Measurements from ENCODE around the gene DENND5B. TPM values are rescaled to one million over a fixed set of nuclear protein-coding genes. Genes with fewer than 3 reads are reported as not detected.

The DENND5B gene
- polyA plus RNA-seq, 2 donors, result 0.33 to 0.55 TPM

- 86 to 91% methylated on average over 11 of the region's 11 CpGs for WGBS, 2 donors
- Histone ChIP-seq H3K4me3 (ENCODE audit: low read depth in 1 of 2, low read length in 2 of 2) (no peak overlapping the region), H3K4me1 (ENCODE audit: control insufficient read depth in 2 of 2, insufficient read depth in 2 of 2, low read length in 1 of 2) (peaks cover 0 to 5% of the 10 kb centered on the region in 2 donors), H3K27ac (ENCODE audit: low read depth in 2 of 2, low read length in 1 of 2) (no peak overlapping the region), H3K27me3 (ENCODE audit: control insufficient read depth in 1 of 2, insufficient read depth in 2 of 2, low read length in 2 of 2) (no peaks in the 10 kb centered on the region), H3K36me3 (ENCODE audit: control insufficient read depth in 2 of 2, insufficient read depth in 2 of 2, low read length in 1 of 2) (no peaks in the 10 kb centered on the region), H3K9me3 (ENCODE audit: control insufficient read depth in 2 of 2, insufficient read depth in 1 of 2, low read depth in 1 of 2, low read length in 1 of 2) (no peaks in the 10 kb centered on the region)
Measured at GRCh38 chr12:31366104-31366621, 224.8 kb downstream of the DENND5B start.

- peaks cover 0 to 5% of the 10 kb centered on the region in 2 donors for H3K4me1 ChIP-seq (ENCODE audit: control insufficient read depth in 2 of 2, insufficient read depth in 2 of 2, low read length in 1 of 2)
- 75 to 79% methylated on average over 2 of the region's 2 CpGs for WGBS, 2 donors
- no peak overlapping the region for H3K27ac ChIP-seq (ENCODE audit: low read depth in 2 of 2, low read length in 1 of 2)
- no peaks in the 10 kb centered on the region for H3K36me3 ChIP-seq (ENCODE audit: control insufficient read depth in 2 of 2, insufficient read depth in 2 of 2, low read length in 1 of 2)
- no peaks in the 10 kb centered on the region for H3K9me3 ChIP-seq (ENCODE audit: control insufficient read depth in 2 of 2, insufficient read depth in 1 of 2, low read depth in 1 of 2, low read length in 1 of 2)
- no peak overlapping the region for H3K4me3 ChIP-seq (ENCODE audit: low read depth in 1 of 2, low read length in 2 of 2)
- H3K27me3 ChIP-seq (ENCODE audit: control insufficient read depth in 1 of 2, insufficient read depth in 2 of 2, low read length in 2 of 2), result no peaks in the 10 kb centered on the region
Measured at GRCh38 chr12:31363831-31364230, 227.1 kb downstream of the DENND5B start.

- no peaks in the 10 kb centered on the region for H3K27me3 ChIP-seq (ENCODE audit: control insufficient read depth in 1 of 2, insufficient read depth in 2 of 2, low read length in 2 of 2)
- peaks cover 0 to 5% of the 10 kb centered on the region in 2 donors for H3K4me1 ChIP-seq (ENCODE audit: control insufficient read depth in 2 of 2, insufficient read depth in 2 of 2, low read length in 1 of 2)
- H3K9me3 ChIP-seq (ENCODE audit: control insufficient read depth in 2 of 2, insufficient read depth in 1 of 2, low read depth in 1 of 2, low read length in 1 of 2), result no peaks in the 10 kb centered on the region
- no peaks in the 10 kb centered on the region for H3K36me3 ChIP-seq (ENCODE audit: control insufficient read depth in 2 of 2, insufficient read depth in 2 of 2, low read length in 1 of 2)
- 60 to 65% methylated on average over 6 of the region's 6 CpGs for WGBS, 2 donors
- no peak overlapping the region for H3K27ac ChIP-seq (ENCODE audit: low read depth in 2 of 2, low read length in 1 of 2)
- H3K4me3 ChIP-seq (ENCODE audit: low read depth in 1 of 2, low read length in 2 of 2), result no peak overlapping the region
Measured at GRCh38 chr12:31363416-31363809, 227.5 kb downstream of the DENND5B start.

GRCh38 chr12:31362759-31363415 is 228.0 kb downstream of the DENND5B start:
- Histone ChIP-seq H3K27me3 (ENCODE audit: control insufficient read depth in 1 of 2, insufficient read depth in 2 of 2, low read length in 2 of 2) (no peaks in the 10 kb centered on the region), H3K27ac (ENCODE audit: low read depth in 2 of 2, low read length in 1 of 2) (peak overlapping the region in 1 of 2 donors; percentile 34), H3K36me3 (ENCODE audit: control insufficient read depth in 2 of 2, insufficient read depth in 2 of 2, low read length in 1 of 2) (no peaks in the 10 kb centered on the region), H3K4me3 (ENCODE audit: low read depth in 1 of 2, low read length in 2 of 2) (no peak overlapping the region), H3K4me1 (ENCODE audit: control insufficient read depth in 2 of 2, insufficient read depth in 2 of 2, low read length in 1 of 2) (peaks cover 0 to 5% of the 10 kb centered on the region in 2 donors), H3K9me3 (ENCODE audit: control insufficient read depth in 2 of 2, insufficient read depth in 1 of 2, low read depth in 1 of 2, low read length in 1 of 2) (no peaks in the 10 kb centered on the region)
- 26 to 30% methylated on average over 6 of the region's 6 CpGs for WGBS, 2 donors

GRCh38 chr12:31362115-31362758 is 228.7 kb downstream of the DENND5B start:
- H3K9me3 ChIP-seq (ENCODE audit: control insufficient read depth in 2 of 2, insufficient read depth in 1 of 2, low read depth in 1 of 2, low read length in 1 of 2), result no peaks in the 10 kb centered on the region
- peak overlapping the region; percentile 35 to 50 for H3K27ac ChIP-seq (ENCODE audit: low read depth in 2 of 2, low read length in 1 of 2)
- 36 to 44% methylated on average over 13 of the region's 13 CpGs for WGBS, 2 donors
- H3K27me3 ChIP-seq (ENCODE audit: control insufficient read depth in 1 of 2, insufficient read depth in 2 of 2, low read length in 2 of 2), result no peaks in the 10 kb centered on the region
- H3K36me3 ChIP-seq (ENCODE audit: control insufficient read depth in 2 of 2, insufficient read depth in 2 of 2, low read length in 1 of 2), result no peaks in the 10 kb centered on the region
- no peak overlapping the region for H3K4me3 ChIP-seq (ENCODE audit: low read depth in 1 of 2, low read length in 2 of 2)
- H3K4me1 ChIP-seq (ENCODE audit: control insufficient read depth in 2 of 2, insufficient read depth in 2 of 2, low read length in 1 of 2), result peaks cover 0 to 5% of the 10 kb centered on the region in 2 donors

GRCh38 chr12:31361730-31362114 is 229.2 kb downstream of the DENND5B start:
- WGBS, 2 donors, result 86 to 87% methylated on average over 14 of the region's 14 CpGs
- peak overlapping the region in 1 of 2 donors; percentile 50 for H3K27ac ChIP-seq (ENCODE audit: low read depth in 2 of 2, low read length in 1 of 2)

GRCh38 chr12:31355747-31356107 is 235.2 kb downstream of the DENND5B start:
- Histone ChIP-seq H3K36me3 (ENCODE audit: control insufficient read depth in 2 of 2, insufficient read depth in 2 of 2, low read length in 1 of 2) (no peaks in the 10 kb centered on the region), H3K27me3 (ENCODE audit: control insufficient read depth in 1 of 2, insufficient read depth in 2 of 2, low read length in 2 of 2) (no peaks in the 10 kb centered on the region), H3K9me3 (ENCODE audit: control insufficient read depth in 2 of 2, insufficient read depth in 1 of 2, low read depth in 1 of 2, low read length in 1 of 2) (no peaks in the 10 kb centered on the region), H3K27ac (ENCODE audit: low read depth in 2 of 2, low read length in 1 of 2) (no peak overlapping the region), H3K4me1 (ENCODE audit: control insufficient read depth in 2 of 2, insufficient read depth in 2 of 2, low read length in 1 of 2) (no peaks in the 10 kb centered on the region), H3K4me3 (ENCODE audit: low read depth in 1 of 2, low read length in 2 of 2) (no peak overlapping the region)
- 61 to 80% methylated on average over 4 of the region's 4 CpGs for WGBS, 2 donors

More at GRCh38 chr12:31361730-31362114, 229.2 kb downstream of the DENND5B start:
- Histone ChIP-seq H3K4me3 (ENCODE audit: low read depth in 1 of 2, low read length in 2 of 2) (no peak overlapping the region), H3K9me3 (ENCODE audit: control insufficient read depth in 2 of 2, insufficient read depth in 1 of 2, low read depth in 1 of 2, low read length in 1 of 2) (no peaks in the 10 kb centered on the region), H3K36me3 (ENCODE audit: control insufficient read depth in 2 of 2, insufficient read depth in 2 of 2, low read length in 1 of 2) (no peaks in the 10 kb centered on the region), H3K27me3 (ENCODE audit: control insufficient read depth in 1 of 2, insufficient read depth in 2 of 2, low read length in 2 of 2) (no peaks in the 10 kb centered on the region), H3K4me1 (ENCODE audit: control insufficient read depth in 2 of 2, insufficient read depth in 2 of 2, low read length in 1 of 2) (peaks cover 0 to 5% of the 10 kb centered on the region in 2 donors)

- Histone ChIP-seq H3K36me3 (ENCODE audit: control insufficient read depth in 2 of 2, insufficient read depth in 2 of 2, low read length in 1 of 2) (no peaks in the 10 kb centered on the region), H3K4me1 (ENCODE audit: control insufficient read depth in 2 of 2, insufficient read depth in 2 of 2, low read length in 1 of 2) (no peaks in the 10 kb centered on the region), H3K27ac (ENCODE audit: low read depth in 2 of 2, low read length in 1 of 2) (no peak overlapping the region), H3K27me3 (ENCODE audit: control insufficient read depth in 1 of 2, insufficient read depth in 2 of 2, low read length in 2 of 2) (no peaks in the 10 kb centered on the region), H3K9me3 (ENCODE audit: control insufficient read depth in 2 of 2, insufficient read depth in 1 of 2, low read depth in 1 of 2, low read length in 1 of 2) (no peaks in the 10 kb centered on the region), H3K4me3 (ENCODE audit: low read depth in 1 of 2, low read length in 2 of 2) (no peak overlapping the region)
- WGBS, 2 donors, result 44 to 55% methylated on average over 12 of the region's 12 CpGs
Measured at GRCh38 chr12:31353750-31354708, 236.9 kb downstream of the DENND5B start.

- Histone ChIP-seq H3K4me3 (ENCODE audit: low read depth in 1 of 2, low read length in 2 of 2) (no peak overlapping the region), H3K4me1 (ENCODE audit: control insufficient read depth in 2 of 2, insufficient read depth in 2 of 2, low read length in 1 of 2) (no peaks in the 10 kb centered on the region), H3K36me3 (ENCODE audit: control insufficient read depth in 2 of 2, insufficient read depth in 2 of 2, low read length in 1 of 2) (no peaks in the 10 kb centered on the region), H3K27ac (ENCODE audit: low read depth in 2 of 2, low read length in 1 of 2) (no peak overlapping the region), H3K9me3 (ENCODE audit: control insufficient read depth in 2 of 2, insufficient read depth in 1 of 2, low read depth in 1 of 2, low read length in 1 of 2) (no peaks in the 10 kb centered on the region), H3K27me3 (ENCODE audit: control insufficient read depth in 1 of 2, insufficient read depth in 2 of 2, low read length in 2 of 2) (no peaks in the 10 kb centered on the region)
- 24 to 42% methylated on average over 9 of the region's 9 CpGs for WGBS, 2 donors
Measured at GRCh38 chr12:31346267-31346666, 244.7 kb downstream of the DENND5B start.

All from esophagus (tissue), 2 donors.